Coronary artery (tissue), 2 donors: ENCODE data around the gene AANAT.

Source experiments
- DNase-seq: peaks from one replicate; pipeline ENCODE4 v3.0.0-alpha.2; 2017; ENCODE audit warnings: low spot score
- H3K27ac ChIP-seq, 2 donors: fragments of 200-600 bp; sonication (generic); one replicate each; pipeline ENCODE4 v1.5.1; 2016 to 2019
- H3K4me3 ChIP-seq: fragments of 200-600 bp; sonication (generic); 2 replicates; pipeline ENCODE4 v1.5.1; 2016; ENCODE audit warnings: mild to moderate bottlenecking, moderate library complexity
- TF ChIP-seq, protein P1 (sequence below): fragments of 200-600 bp; sonication (generic); IDR thresholded peaks from one replicate; pipeline ENCODE4 v1.5.1; 2019; ENCODE audit warnings: antibody characterized with exemption

The AANAT gene

DNA sequence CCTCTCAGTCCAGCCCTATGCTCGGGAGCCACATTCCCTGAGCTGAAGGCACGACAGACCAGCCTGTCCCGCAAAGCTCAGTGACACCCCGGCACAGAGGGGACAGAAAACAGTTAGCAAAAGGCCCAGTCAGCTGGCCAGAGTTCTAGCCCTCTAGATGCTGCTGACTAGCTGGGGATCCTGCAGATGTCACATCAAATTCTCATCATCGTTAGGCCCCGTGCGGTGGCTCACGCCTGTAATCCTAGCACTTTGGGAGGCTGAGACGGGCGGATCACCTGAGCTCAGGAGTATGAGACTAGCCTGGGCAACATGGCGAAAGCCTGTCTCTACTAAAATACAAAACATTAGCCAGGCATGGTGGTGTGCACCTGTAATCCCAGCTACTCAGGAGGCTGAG, 31.7 kb upstream of the AANAT start:
- no peak overlapping the region for H3K4me3 ChIP-seq
- no peak for DNase-seq
- H3K27ac ChIP-seq = no peak overlapping the region

DNA sequence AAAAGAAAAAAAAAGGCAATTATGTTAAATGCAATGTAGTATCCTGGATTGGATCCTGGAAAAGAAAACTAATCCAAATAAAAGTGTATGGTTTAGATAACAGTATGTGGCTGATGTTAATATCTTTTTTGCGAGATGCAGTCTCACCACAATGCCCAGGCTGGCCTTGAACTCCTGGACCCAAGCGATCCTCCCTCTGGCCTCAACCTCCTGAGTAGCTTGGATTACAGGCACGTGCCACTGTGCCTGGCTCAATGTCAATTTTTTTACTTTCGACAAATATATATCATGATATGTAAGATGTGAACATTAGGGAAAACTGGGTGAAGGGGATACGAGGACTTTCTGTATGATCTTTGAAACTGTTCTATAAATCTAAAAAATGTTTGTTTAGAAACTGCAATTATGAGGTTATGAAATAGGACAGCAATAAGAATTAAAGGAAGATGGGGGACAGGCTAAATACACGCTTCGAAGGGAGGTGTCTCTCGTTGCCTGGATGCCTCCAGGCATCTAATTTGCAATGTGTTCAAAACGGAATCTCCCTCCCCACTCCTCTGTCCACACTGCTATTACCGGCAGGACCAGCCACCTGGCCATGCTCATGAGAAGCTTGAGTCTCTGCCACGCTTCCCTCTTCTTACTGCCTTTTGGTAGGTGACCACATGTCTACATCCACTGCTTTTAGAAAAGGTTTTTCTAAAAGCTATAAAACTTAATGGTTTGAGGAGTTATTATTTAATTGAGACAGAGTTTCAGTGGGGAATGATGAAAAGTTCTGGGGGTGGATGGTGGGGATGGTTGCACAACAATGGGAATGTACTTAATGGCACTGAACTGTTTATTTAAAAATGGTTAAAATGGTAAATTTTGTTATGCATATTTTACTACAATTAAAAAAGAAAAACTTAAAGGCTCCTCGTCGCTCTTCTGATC, 29.7 kb upstream of the AANAT start:
- H3K4me3 ChIP-seq = no peak overlapping the region
- no peak for DNase-seq
- no peak overlapping the region for H3K27ac ChIP-seq
- TF ChIP-seq, protein P1, sequence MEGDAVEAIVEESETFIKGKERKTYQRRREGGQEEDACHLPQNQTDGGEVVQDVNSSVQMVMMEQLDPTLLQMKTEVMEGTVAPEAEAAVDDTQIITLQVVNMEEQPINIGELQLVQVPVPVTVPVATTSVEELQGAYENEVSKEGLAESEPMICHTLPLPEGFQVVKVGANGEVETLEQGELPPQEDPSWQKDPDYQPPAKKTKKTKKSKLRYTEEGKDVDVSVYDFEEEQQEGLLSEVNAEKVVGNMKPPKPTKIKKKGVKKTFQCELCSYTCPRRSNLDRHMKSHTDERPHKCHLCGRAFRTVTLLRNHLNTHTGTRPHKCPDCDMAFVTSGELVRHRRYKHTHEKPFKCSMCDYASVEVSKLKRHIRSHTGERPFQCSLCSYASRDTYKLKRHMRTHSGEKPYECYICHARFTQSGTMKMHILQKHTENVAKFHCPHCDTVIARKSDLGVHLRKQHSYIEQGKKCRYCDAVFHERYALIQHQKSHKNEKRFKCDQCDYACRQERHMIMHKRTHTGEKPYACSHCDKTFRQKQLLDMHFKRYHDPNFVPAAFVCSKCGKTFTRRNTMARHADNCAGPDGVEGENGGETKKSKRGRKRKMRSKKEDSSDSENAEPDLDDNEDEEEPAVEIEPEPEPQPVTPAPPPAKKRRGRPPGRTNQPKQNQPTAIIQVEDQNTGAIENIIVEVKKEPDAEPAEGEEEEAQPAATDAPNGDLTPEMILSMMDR = no peak

More for the DNA sequence above, 31.7 kb upstream of the AANAT start:
- TF ChIP-seq, protein P1 = no peak

DNA sequence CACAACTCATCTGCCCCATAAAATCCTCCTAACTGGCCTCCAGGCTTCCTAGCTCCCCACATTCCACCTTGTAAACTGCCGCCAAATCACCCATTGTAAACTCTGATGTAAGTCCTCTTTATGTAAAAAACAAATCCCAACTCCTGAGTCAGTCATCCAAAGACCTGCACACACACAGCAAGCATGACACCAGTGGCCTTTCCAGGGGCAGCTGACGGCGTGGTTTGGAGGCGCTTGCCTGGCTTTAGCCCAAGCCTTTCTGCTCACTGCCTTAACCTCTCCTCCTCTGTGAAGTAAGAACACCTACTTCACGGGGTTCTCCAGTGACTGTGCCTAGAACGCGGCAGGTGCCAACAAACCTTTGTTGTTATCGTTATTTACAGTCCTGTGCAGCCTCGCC, 28.5 kb upstream of the AANAT start:
- no peak overlapping the region for H3K4me3 ChIP-seq
- DNase-seq = no peak
- TF ChIP-seq, protein P1 = no peak
- no peak overlapping the region for H3K27ac ChIP-seq

DNA sequence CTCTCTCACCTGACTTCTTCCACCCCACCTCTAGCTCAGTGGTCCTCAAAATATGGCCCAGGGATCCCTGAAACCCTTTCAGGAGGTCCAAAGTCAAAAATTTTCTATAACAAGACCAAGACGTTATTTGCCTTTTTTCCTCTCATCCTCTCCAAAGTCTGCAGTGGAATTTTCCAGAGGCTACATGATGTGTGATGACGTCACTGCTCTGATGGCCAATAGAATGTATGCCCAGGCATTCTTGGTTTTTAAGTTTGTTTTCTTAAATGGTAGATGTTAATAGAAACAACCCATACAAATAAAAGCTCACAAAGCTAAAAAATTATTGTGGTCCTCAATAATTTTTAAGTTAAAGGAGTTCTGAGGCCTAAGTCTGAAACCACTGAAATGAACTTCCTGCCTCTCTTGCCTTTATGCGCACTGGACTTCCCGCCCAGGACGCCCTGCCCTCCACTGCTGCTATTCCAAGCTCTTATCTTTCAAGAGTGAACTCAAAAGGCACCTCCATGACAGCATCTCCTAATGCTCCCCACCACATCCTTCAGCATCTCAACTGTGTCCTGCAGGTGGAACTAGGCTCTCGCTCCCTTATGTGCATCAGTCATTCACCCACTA, 28.0 kb upstream of the AANAT start:
- Histone ChIP-seq H3K27ac (no peak overlapping the region), H3K4me3 (no peak overlapping the region)
- TF ChIP-seq, protein P1 = no peak
- no peak for DNase-seq

- TF ChIP-seq, protein P1 = no peak
- Histone ChIP-seq H3K4me3 (no peak overlapping the region), H3K27ac (no peak overlapping the region)
- no peak for DNase-seq
Observed at GRCh38 chr17:76440751-76441362, 26.5 kb upstream of the AANAT start.

DNA sequence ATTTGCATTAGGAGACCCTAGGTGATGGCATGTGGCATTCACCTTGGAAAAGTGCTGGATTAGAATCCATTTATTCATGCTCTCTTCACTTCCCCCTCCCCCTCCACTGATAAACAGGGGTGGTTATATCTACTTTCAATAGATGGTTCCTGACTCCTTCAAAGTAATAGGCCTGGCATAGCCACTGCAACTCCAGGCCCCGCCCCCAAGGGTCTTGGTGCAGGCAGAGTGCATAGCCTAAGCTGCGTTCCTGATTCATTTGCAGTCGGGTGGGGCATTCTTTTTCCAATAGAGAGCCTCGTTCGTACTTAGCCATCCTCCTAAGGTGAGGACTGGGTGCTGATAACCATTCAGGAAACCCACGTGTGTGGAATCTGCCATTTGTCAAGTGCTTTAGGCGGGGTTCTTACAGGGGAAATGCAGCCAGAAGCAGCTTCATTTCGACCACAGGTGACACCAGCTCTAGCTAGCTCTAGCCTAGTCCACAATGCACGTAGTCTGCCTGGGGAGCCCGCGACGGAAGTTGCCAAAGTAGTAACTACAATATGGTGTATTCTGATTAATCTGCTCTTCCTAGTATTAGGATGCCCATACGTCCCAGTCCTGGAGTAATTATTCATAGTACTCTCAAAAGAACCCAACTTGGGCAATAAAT, 25.6 kb upstream of the AANAT start:
- H3K27ac ChIP-seq = no peak overlapping the region
- TF ChIP-seq, protein P1 = no peak
- DNase-seq = no peak
- H3K4me3 ChIP-seq = no peak overlapping the region
